ENCODE data around the gene RGMB.

The RGMB gene

GRCh38 chr5:98785244-98785643 is 11.8 kb downstream of the RGMB start:
- DNase-seq (ENCODE audit: low read depth): no peak

GRCh38 chr5:98786191-98786853 is 12.9 kb downstream of the RGMB start:
- DNase-seq (ENCODE audit: low read depth): no peak

- no peak for DNase-seq (ENCODE audit: low read depth)
These were observed 13.8 kb downstream of the RGMB start for GRCh38 chr5:98787131-98787719.

GRCh38 chr5:98789029-98789428 is 15.6 kb downstream of the RGMB start:
- DNase-seq (ENCODE audit: low read depth): peak; percentile 2

- DNase-seq (ENCODE audit: low read depth): no peak
These were observed 17.6 kb downstream of the RGMB start for GRCh38 chr5:98791001-98791519.

- no peak for DNase-seq (ENCODE audit: low read depth)
These were observed 18.6 kb downstream of the RGMB start for GRCh38 chr5:98791898-98792580.

GRCh38 chr5:98793223-98793622 is 19.8 kb downstream of the RGMB start:
- no peak for DNase-seq (ENCODE audit: low read depth)

- no peak for DNase-seq (ENCODE audit: low read depth)
These were observed 20.5 kb downstream of the RGMB start for GRCh38 chr5:98794001-98794400.

GRCh38 chr5:98794414-98795080 is 21.1 kb downstream of the RGMB start:
- no peak for DNase-seq (ENCODE audit: low read depth)

GRCh38 chr5:98795243-98795642 is 21.8 kb downstream of the RGMB start:
- no peak for DNase-seq (ENCODE audit: low read depth)

GRCh38 chr5:98796197-98796972 is 22.9 kb downstream of the RGMB start:
- peak; percentile 78 for DNase-seq (ENCODE audit: low read depth)

GRCh38 chr5:98798371-98798770 is 24.9 kb downstream of the RGMB start:
- DNase-seq (ENCODE audit: low read depth): no peak

- DNase-seq (ENCODE audit: low read depth): no peak
These were observed 25.4 kb downstream of the RGMB start for GRCh38 chr5:98798847-98799246.

GRCh38 chr5:98804066-98804465 is 30.6 kb downstream of the RGMB start:
- no peak for DNase-seq (ENCODE audit: low read depth)

GRCh38 chr5:98805070-98805469 is 31.6 kb downstream of the RGMB start:
- no peak for DNase-seq (ENCODE audit: low read depth)

GRCh38 chr5:98807806-98808205 is 34.3 kb downstream of the RGMB start:
- no peak for DNase-seq (ENCODE audit: low read depth)

GRCh38 chr5:98810206-98810605 is 36.7 kb downstream of the RGMB start:
- DNase-seq (ENCODE audit: low read depth): no peak

- no peak for DNase-seq (ENCODE audit: low read depth)
These were observed 40.3 kb downstream of the RGMB start for GRCh38 chr5:98813755-98814154.

GRCh38 chr5:98816582-98817222 is 43.2 kb downstream of the RGMB start:
- no peak for DNase-seq (ENCODE audit: low read depth)

GRCh38 chr5:98825582-98826375 is 52.3 kb downstream of the RGMB start:
- DNase-seq (ENCODE audit: low read depth): no peak

GRCh38 chr5:98827161-98827560 is 53.7 kb downstream of the RGMB start:
- DNase-seq (ENCODE audit: low read depth): peak; percentile 62
